IMR-90 (cell line): Measurements from ENCODE around the gene NOL4L. TPM values are rescaled to one million over a fixed set of nuclear protein-coding genes. Genes with fewer than 3 reads are reported as not detected.

Source experiments
- ATAC-seq: fragments of 200-7000 bp; cut with Tn5 transposase; 2 replicates; pipeline ENCODE4 v1.9.1; 2020; ENCODE audit warnings: low read depth, mild to moderate bottlenecking, moderate library complexity
- BruUV-seq: library from RNA; stranded (reverse); fragments of 400-500 nt; replicated peaks from 2 replicates; lab custom pipeline; 2021; lab: Mats Ljungman, UMichigan
- CTCF ChIA-PET: fragments of 300-600 bp; formaldehyde crosslinking; extraction: SDS; loops from one replicate; lab custom pipeline; 2021; ENCODE audit warnings: antibody characterized with exemption; lab: Yijun Ruan, JAX
- POLR2A ChIA-PET: fragments of 300-600 bp; sonication (Branson Sonifier 250); formaldehyde crosslinking; loops from one replicate; lab custom pipeline; 2022; ENCODE audit warnings: antibody characterized with exemption; ENCODE audit not compliant: unreplicated experiment; lab: Charles Lee
- DNase-seq: peaks from one replicate; pipeline ENCODE4 v3.0.0; 2013
- H2AFZ ChIP-seq: replicated peaks from 2 replicates; pipeline ENCODE3; 2013; ENCODE audit warnings: low read length, mild to moderate bottlenecking; ENCODE audit not compliant: poor library complexity
- H2AK5ac ChIP-seq: 2 replicates; pipeline ENCODE4 v1.6.1; 2013; ENCODE audit warnings: low read depth, low read length, inconsistent platforms
- H2AK9ac ChIP-seq: replicated peaks from 2 replicates; pipeline ENCODE3; 2013; ENCODE audit warnings: mild to moderate bottlenecking, low read depth, low read length, moderate library complexity; ENCODE audit not compliant: poor library complexity
- H2BK120ac ChIP-seq: 2 replicates; pipeline ENCODE4 v1.6.1; 2013; ENCODE audit warnings: low read depth, low read length, inconsistent platforms
- H2BK15ac ChIP-seq: 3 replicates; pipeline ENCODE4 v1.6.1; 2013; ENCODE audit warnings: low read depth, low read length, inconsistent platforms
- H2BK20ac ChIP-seq: 2 replicates; pipeline ENCODE4 v1.6.1; 2013; ENCODE audit warnings: low read depth, mild to moderate bottlenecking, inconsistent platforms, low read length, moderate library complexity
- H2BK5ac ChIP-seq: 2 replicates; pipeline ENCODE4 v1.6.1; 2013; ENCODE audit warnings: mild to moderate bottlenecking, low read depth, low read length, inconsistent platforms; ENCODE audit not compliant: poor library complexity, severe bottlenecking
- H3K14ac ChIP-seq: replicated peaks from 2 replicates; pipeline ENCODE4 v1.6.1; 2013; ENCODE audit warnings: low read depth, low read length, inconsistent platforms
- H3K18ac ChIP-seq: 2 replicates; pipeline ENCODE4 v1.6.1; 2013; ENCODE audit warnings: low read depth, low read length, control low read depth
- H3K23ac ChIP-seq: 2 replicates; pipeline ENCODE4 v1.6.1; 2013; ENCODE audit warnings: low read depth, low read length, inconsistent platforms
- H3K27ac ChIP-seq: 2 replicates; pipeline ENCODE4 v1.5.1; 2013; ENCODE audit warnings: mild to moderate bottlenecking, control low read depth, low read length; ENCODE audit not compliant: insufficient read depth
- H3K27me3 ChIP-seq: 2 replicates; pipeline ENCODE4 v1.6.1; 2013; ENCODE audit warnings: low read length; ENCODE audit not compliant: control insufficient read depth, insufficient read depth
- H3K36me3 ChIP-seq: 2 replicates; pipeline ENCODE4 v1.6.1; 2013; ENCODE audit warnings: low read length, mixed read lengths; ENCODE audit not compliant: control insufficient read depth, insufficient read depth
- H3K4ac ChIP-seq: 2 replicates; pipeline ENCODE4 v1.6.1; 2013; ENCODE audit warnings: low read depth, low read length, inconsistent platforms
- H3K4me1 ChIP-seq: 2 replicates; pipeline ENCODE4 v1.6.1; 2013; ENCODE audit warnings: low read length, mixed read lengths; ENCODE audit not compliant: control insufficient read depth, insufficient read depth
- H3K4me2 ChIP-seq: 2 replicates; pipeline ENCODE4 v1.6.1; 2013; ENCODE audit warnings: low read depth, mild to moderate bottlenecking, control low read depth, low read length, moderate library complexity
- H3K4me3 ChIP-seq: 2 replicates; pipeline ENCODE4 v1.5.1; 2013; ENCODE audit warnings: low read depth, mild to moderate bottlenecking, control low read depth, low read length, moderate library complexity; ENCODE audit not compliant: insufficient read depth
- H3K56ac ChIP-seq: 2 replicates; pipeline ENCODE4 v1.6.1; 2013; ENCODE audit warnings: low read length, inconsistent platforms; ENCODE audit not compliant: insufficient read depth; ENCODE audit errors: extremely low read depth
- H3K79me1 ChIP-seq, 2 experiments: 2 replicates each; pipeline ENCODE4 v1.6.1; 2013; ENCODE audit warnings: low read length in 2 of 2, inconsistent platforms in 1 of 2, low read depth in 1 of 2
- H3K9ac ChIP-seq: 2 replicates; pipeline ENCODE4 v1.6.1; 2013; ENCODE audit warnings: low read depth, low read length, control low read depth
- H3K9me1 ChIP-seq: 2 replicates; pipeline ENCODE4 v1.6.1; 2013; ENCODE audit warnings: low read length, inconsistent platforms; ENCODE audit not compliant: insufficient read depth
- H3K9me3 ChIP-seq: 2 replicates; pipeline ENCODE4 v1.6.1; 2013; ENCODE audit warnings: low read length; ENCODE audit not compliant: control insufficient read depth, insufficient read depth
- H4K20me1 ChIP-seq: 2 replicates; pipeline ENCODE4 v1.6.1; 2013; ENCODE audit warnings: low read length, inconsistent platforms; ENCODE audit not compliant: insufficient read depth
- H4K5ac ChIP-seq: 2 replicates; pipeline ENCODE4 v1.6.1; 2013; ENCODE audit warnings: mild to moderate bottlenecking, low read depth, low read length, control low read depth
- H4K8ac ChIP-seq, 2 experiments: 2 replicates each; pipeline ENCODE4 v1.6.1; 2013; ENCODE audit warnings: low read depth in 2 of 2, low read length in 2 of 2, control low read depth in 1 of 2, inconsistent platforms in 1 of 2
- H4K91ac ChIP-seq: 2 replicates; pipeline ENCODE4 v1.6.1; 2013; ENCODE audit warnings: low read depth, low read length, inconsistent platforms; ENCODE audit not compliant: insufficient read depth
- BHLHE40 ChIP-seq: fragments of 150-350 bp; IDR thresholded peaks from 2 replicates; pipeline ENCODE4 v1.6.1; 2016; ENCODE audit warnings: mild to moderate bottlenecking, low read depth, low read length
- CEBPB ChIP-seq: IDR thresholded peaks from 2 replicates; pipeline ENCODE4 v1.6.1; 2012; ENCODE audit warnings: low read depth, low read length, improper control_type of control experiment
- CHD1 ChIP-seq: IDR thresholded peaks from 2 replicates; pipeline ENCODE4 v1.6.1; 2012; ENCODE audit warnings: low read depth, low read length, improper control_type of control experiment
- CTCF ChIP-seq: conservative IDR thresholded peaks from 2 replicates; pipeline ENCODE4 v1.5.1; 2012; ENCODE audit warnings: mild to moderate bottlenecking, low read depth, low read length, improper control_type of control experiment
- ELK1 ChIP-seq: fragments of 150-350 bp; IDR thresholded peaks from 2 replicates; pipeline ENCODE4 v1.6.1; 2016; ENCODE audit warnings: low read depth, mild to moderate bottlenecking, low read length, moderate library complexity, borderline replicate concordance
- FOS ChIP-seq: fragments of 150-350 bp; IDR thresholded peaks from 2 replicates; pipeline ENCODE4 v1.6.1; 2016; ENCODE audit warnings: low read depth, low read length
- MAFK ChIP-seq: IDR thresholded peaks from 2 replicates; pipeline ENCODE4 v1.6.1; 2012; ENCODE audit warnings: low read depth, low read length, improper control_type of control experiment
- MAZ ChIP-seq: IDR thresholded peaks from 2 replicates; pipeline ENCODE4 v1.6.1; 2012; ENCODE audit warnings: low read depth, mild to moderate bottlenecking, low read length, improper control_type of control experiment, moderate library complexity, borderline replicate concordance
- MXI1 ChIP-seq: IDR thresholded peaks from 2 replicates; pipeline ENCODE4 v1.6.1; 2012; ENCODE audit warnings: low read depth, mild to moderate bottlenecking, low read length, moderate library complexity, borderline replicate concordance
- NFE2L2 ChIP-seq: fragments of 150-350 bp; IDR thresholded peaks from 2 replicates; pipeline ENCODE4 v1.6.1; 2016; ENCODE audit warnings: low read depth, mild to moderate bottlenecking, low read length
- POLR2A ChIP-seq: IDR thresholded peaks from 2 replicates; pipeline ENCODE4 v1.6.1; 2012; ENCODE audit warnings: mild to moderate bottlenecking, low read depth, low read length
- RAD21 ChIP-seq: IDR thresholded peaks from 2 replicates; pipeline ENCODE4 v1.6.1; 2012; ENCODE audit warnings: low read length, improper control_type of control experiment
- RCOR1 ChIP-seq: IDR thresholded peaks from 2 replicates; pipeline ENCODE4 v1.6.1; 2012; ENCODE audit warnings: mild to moderate bottlenecking, low read length, improper control_type of control experiment; ENCODE audit not compliant: insufficient replicate concordance
- RFX5 ChIP-seq: IDR thresholded peaks from 2 replicates; pipeline ENCODE4 v1.8.0; 2012; ENCODE audit warnings: low read depth, mild to moderate bottlenecking, low read length, moderate library complexity
- SMC3 ChIP-seq: fragments of 150-350 bp; IDR thresholded peaks from 2 replicates; pipeline ENCODE4 v1.6.1; 2016; ENCODE audit warnings: low read depth, mild to moderate bottlenecking, antibody characterized with exemption, low read length, moderate library complexity
- USF2 ChIP-seq: fragments of 150-350 bp; IDR thresholded peaks from 2 replicates; pipeline ENCODE4 v1.6.1; 2017; ENCODE audit warnings: mild to moderate bottlenecking, antibody characterized with exemption, low read length, low read depth
- WGBS, 2 experiments: methylation state at CpG; one replicate each; pipeline versions ENCODE4 v1.1.5 to v1.1.7; 2013; ENCODE audit warnings: missing lambda C conversion rate in 2 of 2; ENCODE audit not compliant: insufficient read length in 1 of 2; ENCODE audit errors: extremely low coverage in 2 of 2; 5-methylcytosine and 5-hydroxymethylcytosine counted together
- dilution Hi-C: fragments of 300-500 bp; cut with HindIII; formaldehyde crosslinking; loops from one replicate; pipeline ENCODE4 v1.14.3; 2018; ENCODE audit warnings: low sequenced_read_pairs; ENCODE audit not compliant: unreplicated experiment
- in situ Hi-C: fragments of 300-500 bp; cut with MboI; formaldehyde crosslinking; loops from 3 replicates; pipeline ENCODE4 v1.14.3; 2019; ENCODE audit warnings: low sequenced_read_pairs, inconsistent platforms, mixed read lengths
- intact Hi-C: fragments of 100-400 bp; cut with micrococcal nuclease; formaldehyde crosslinking; loops from 2 replicates; pipeline ENCODE4 v1.10.0; 2022
- polyA plus RNA-seq, 3 experiments: library from polyadenylated mRNA; depleted of rRNA; stranded (reverse); fragments of >200 nt; gene quantifications; 2 replicates each; pipeline ENCODE4 v1.2.3, GENCODE V29; 2012; ENCODE audit warnings: low replicate concordance in 1 of 3
- total RNA-seq: library from RNA; depleted of rRNA; stranded (reverse); fragments of >200 nt; gene quantifications from 2 replicates; pipeline ENCODE4 v1.2.3, GENCODE V29; 2012

The NOL4L gene
- total and polyA plus RNA-seq, 2 of the 4 experiments (the other 2 are of a cell fraction): 4.7 to 13.3 TPM

GRCh38 chr20:32434434-32434833 lies 150.7 kb downstream of the NOL4L start:
- Histone ChIP-seq H3K56ac (no peak overlapping the region), H3K9me3 (no peaks in the 10 kb centered on the region), H4K8ac (no peak overlapping the region), H2BK15ac (no peak overlapping the region), H3K14ac (no peak overlapping the region), H3K36me3 (peaks cover 72% of the 10 kb centered on the region), H2AK9ac (no peak overlapping the region), H3K4me1 (peaks cover 7% of the 10 kb centered on the region), H3K4ac (no peak overlapping the region), H2BK120ac (no peak overlapping the region), H3K4me3 (no peak overlapping the region), H3K27ac (no peak overlapping the region), H2AFZ (no peak overlapping the region), H3K4me2 (no peak overlapping the region), H3K79me1 (peaks cover 32 to 72% of the 10 kb centered on the region in 2 experiments), H3K9ac (no peak overlapping the region), H4K91ac (no peak overlapping the region), H2AK5ac (no peak overlapping the region), H3K23ac (no peak overlapping the region), H2BK20ac (no peak overlapping the region), H2BK5ac (no peak overlapping the region), H3K9me1 (peaks cover 39% of the 10 kb centered on the region), H4K20me1 (peaks cover 51% of the 10 kb centered on the region), H3K18ac (no peak overlapping the region), H3K27me3 (no peaks in the 10 kb centered on the region), H4K5ac (no peak overlapping the region)
- intact Hi-C loops: no loop called here
- POLR2A ChIA-PET: no interaction called here
- no TSS peak for BruUV-seq
- CTCF ChIA-PET: no interaction called here
- TF ChIP-seq POLR2A: no peak
- no peak for TF ChIP-seq RCOR1
- no peak for TF ChIP-seq FOS
- TF ChIP-seq CHD1: no peak
- TF ChIP-seq ELK1: no peak
- TF ChIP-seq RFX5: no peak
- TF ChIP-seq RAD21: no peak
- TF ChIP-seq MAZ: no peak
- no peak for TF ChIP-seq CEBPB
- no peak for TF ChIP-seq MXI1
- TF ChIP-seq CTCF: no peak
- TF ChIP-seq SMC3: no peak
- no peak for TF ChIP-seq USF2
- no peak for TF ChIP-seq NFE2L2
- no peak for TF ChIP-seq MAFK
- TF ChIP-seq BHLHE40: no peak
- ATAC-seq (no peak), DNase-seq (no peak)
- in situ Hi-C loops: no loop called here
- WGBS, 2 experiments: 91% methylated on average over 15 of the region's 19 CpGs; no CpG with 5 or more reads in 1 of the 2 experiments
- dilution Hi-C loops: no loop called here
